ENCODE data around the gene SLC4A1.

DNA sequence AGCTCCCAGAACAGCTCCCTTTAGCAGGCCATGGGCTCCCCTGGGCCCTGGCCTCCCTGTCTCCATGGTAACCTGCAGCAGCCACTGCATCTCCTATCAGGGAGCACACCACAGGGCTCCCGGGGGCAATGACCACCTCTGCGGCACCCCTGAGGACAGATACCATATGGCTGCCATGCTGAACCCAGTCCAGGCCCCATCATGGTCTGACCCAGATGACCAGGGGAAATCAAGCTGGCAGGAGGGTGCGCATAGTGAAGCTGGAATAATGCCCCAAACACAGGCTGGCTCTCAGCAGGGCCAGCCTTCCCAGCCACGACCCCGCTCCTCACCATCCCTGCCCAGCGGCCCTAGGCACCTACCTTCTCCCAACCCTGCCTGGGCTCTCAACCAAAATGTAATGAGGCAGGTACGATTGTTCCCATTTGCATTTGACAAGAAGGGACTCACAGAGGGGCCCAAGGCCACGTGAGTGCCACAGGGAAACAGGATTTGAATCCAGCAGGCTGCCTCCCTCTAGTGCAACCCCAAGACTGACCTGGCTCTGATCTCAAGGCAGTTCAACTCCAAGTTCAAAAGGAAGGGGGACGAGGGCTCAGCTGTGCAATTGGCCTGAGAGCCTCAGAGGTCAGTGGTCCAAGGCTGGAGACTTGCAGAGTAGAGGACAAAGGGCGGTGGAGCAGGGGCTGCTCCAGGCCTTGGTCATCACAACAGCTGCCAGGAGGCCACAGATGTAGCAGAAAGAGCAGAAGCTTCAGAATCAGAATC is 42.9 kb upstream of the SLC4A1 start:
- TF ChIP-seq EZH2 (IDR thresholded peaks at IDR 0.05; ENCODE audit: low read length, unreplicated experiment) (no peak), CTCF (conservative IDR thresholded peaks at IDR 0.05; ENCODE audit: low read depth, low read length) (no peak), EZH2phosphoT487 (IDR thresholded peaks at IDR 0.05; ENCODE audit: borderline replicate concordance, low read length) (no peak)

Data from PC-3 (cell line).